Measurements from ENCODE around the gene REG4.

REG4 gene

DNA sequence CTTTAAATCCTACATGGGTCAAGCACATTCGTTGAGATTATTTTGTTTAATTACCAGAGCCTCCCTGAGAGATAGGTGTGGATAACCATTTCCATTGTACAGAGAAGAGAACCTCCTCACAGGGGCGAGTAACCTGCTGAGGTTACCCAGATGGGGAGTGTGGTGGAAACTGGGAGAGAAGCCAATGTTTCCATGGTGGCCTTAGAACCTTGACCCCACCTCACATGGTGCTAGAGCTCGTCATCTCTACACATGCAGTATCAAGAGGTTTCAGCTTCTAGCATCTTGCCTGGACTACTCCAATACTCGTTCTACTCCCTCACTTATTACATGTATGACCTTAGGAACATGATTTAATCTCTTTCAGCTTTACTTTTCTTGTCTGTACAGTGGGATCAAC lies 4.8 kb downstream of the REG4 start:
- TF ChIP-seq EZH2 (IDR thresholded peaks at IDR 0.05; ENCODE audit: borderline replicate concordance, low read depth, low read length, severe bottlenecking) (no peak), CTCF (IDR thresholded peaks at IDR 0.05; ENCODE audit: borderline replicate concordance, extremely low read depth, low read length, poor library complexity, severe bottlenecking) (no peak)
- Histone ChIP-seq H3K36me3 (ENCODE audit: insufficient read depth, low read length) (no peaks in the 10 kb centered on the region), H3K4me2 (ENCODE audit: insufficient read depth, low read length) (no peak overlapping the region), H3K27ac (ENCODE audit: low read length) (no peak overlapping the region), H4K20me1 (ENCODE audit: insufficient read depth, low read length) (no peaks in the 10 kb centered on the region), H3K79me2 (ENCODE audit: insufficient read depth, low read length) (no peaks in the 10 kb centered on the region), H3K4me3 (ENCODE audit: low read depth in 1 of 2, low read length in 2 of 2) (no peak overlapping the region), H2AFZ (ENCODE audit: low read depth, low read length) (no peak overlapping the region), H3K27me3 (ENCODE audit: insufficient read depth, low read length, poor library complexity) (peaks cover 9% of the 10 kb centered on the region), H3K4me1 (ENCODE audit: insufficient read depth, low read length) (peaks cover 9% of the 10 kb centered on the region; the same call in 1 of the 2 replicates), H3K9ac (ENCODE audit: low read depth, low read length) (no peak overlapping the region), H3K9me3 (ENCODE audit: insufficient read depth, low read length, severe bottlenecking) (no peaks in the 10 kb centered on the region)
- DNase-seq (no peak), ATAC-seq (ENCODE audit: insufficient read depth, low read depth) (no peak)

- Histone ChIP-seq H2AFZ (ENCODE audit: low read depth, low read length) (no peak overlapping the region), H4K20me1 (ENCODE audit: insufficient read depth, low read length) (no peaks in the 10 kb centered on the region), H3K27ac (ENCODE audit: low read length) (no peak overlapping the region), H3K36me3 (ENCODE audit: insufficient read depth, low read length) (no peaks in the 10 kb centered on the region), H3K27me3 (ENCODE audit: insufficient read depth, low read length, poor library complexity) (peaks cover 9% of the 10 kb centered on the region), H3K9ac (ENCODE audit: low read depth, low read length) (no peak overlapping the region), H3K4me1 (ENCODE audit: insufficient read depth, low read length) (peaks cover 9% of the 10 kb centered on the region; the same call in 1 of the 2 replicates), H3K9me3 (ENCODE audit: insufficient read depth, low read length, severe bottlenecking) (no peaks in the 10 kb centered on the region), H3K4me3 (ENCODE audit: low read depth in 1 of 2, low read length in 2 of 2) (no peak overlapping the region), H3K79me2 (ENCODE audit: insufficient read depth, low read length) (no peaks in the 10 kb centered on the region), H3K4me2 (ENCODE audit: insufficient read depth, low read length) (no peak overlapping the region)
- TF ChIP-seq CTCF (IDR thresholded peaks at IDR 0.05; ENCODE audit: borderline replicate concordance, extremely low read depth, low read length, poor library complexity, severe bottlenecking) (no peak), EZH2 (IDR thresholded peaks at IDR 0.05; ENCODE audit: borderline replicate concordance, low read depth, low read length, severe bottlenecking) (no peak)
- ATAC-seq (ENCODE audit: insufficient read depth, low read depth): no peak
- DNase-seq: no peak
Observed at GRCh38 chr1:119805746-119806145, 5.5 kb downstream of the REG4 start.

- Histone ChIP-seq H3K4me1 (ENCODE audit: insufficient read depth, low read length) (peaks cover 9% of the 10 kb centered on the region; the same call in 1 of the 2 replicates), H3K9me3 (ENCODE audit: insufficient read depth, low read length, severe bottlenecking) (no peaks in the 10 kb centered on the region), H4K20me1 (ENCODE audit: insufficient read depth, low read length) (no peaks in the 10 kb centered on the region), H3K4me3 (ENCODE audit: low read depth in 1 of 2, low read length in 2 of 2) (no peak overlapping the region), H3K27me3 (ENCODE audit: insufficient read depth, low read length, poor library complexity) (peaks cover 9% of the 10 kb centered on the region), H3K4me2 (ENCODE audit: insufficient read depth, low read length) (no peak overlapping the region), H3K27ac (ENCODE audit: low read length) (no peak overlapping the region), H3K79me2 (ENCODE audit: insufficient read depth, low read length) (no peaks in the 10 kb centered on the region), H2AFZ (ENCODE audit: low read depth, low read length) (no peak overlapping the region), H3K9ac (ENCODE audit: low read depth, low read length) (no peak overlapping the region), H3K36me3 (ENCODE audit: insufficient read depth, low read length) (no peaks in the 10 kb centered on the region)
- DNase-seq (no peak), ATAC-seq (ENCODE audit: insufficient read depth, low read depth) (no peak)
- TF ChIP-seq CTCF (IDR thresholded peaks at IDR 0.05; ENCODE audit: borderline replicate concordance, extremely low read depth, low read length, poor library complexity, severe bottlenecking) (no peak), EZH2 (IDR thresholded peaks at IDR 0.05; ENCODE audit: borderline replicate concordance, low read depth, low read length, severe bottlenecking) (no peak)
Observed at GRCh38 chr1:119805247-119805646, 6.0 kb downstream of the REG4 start.

Measured in DND-41 (cell line).